ENCODE results near the gene IFNB1. TPM values are rescaled to one million over a fixed set of nuclear protein-coding genes. Genes with fewer than 3 reads are reported as not detected.

The IFNB1 gene
- total RNA-seq, 4 donors from 2014 or later, result not detected

DNA sequence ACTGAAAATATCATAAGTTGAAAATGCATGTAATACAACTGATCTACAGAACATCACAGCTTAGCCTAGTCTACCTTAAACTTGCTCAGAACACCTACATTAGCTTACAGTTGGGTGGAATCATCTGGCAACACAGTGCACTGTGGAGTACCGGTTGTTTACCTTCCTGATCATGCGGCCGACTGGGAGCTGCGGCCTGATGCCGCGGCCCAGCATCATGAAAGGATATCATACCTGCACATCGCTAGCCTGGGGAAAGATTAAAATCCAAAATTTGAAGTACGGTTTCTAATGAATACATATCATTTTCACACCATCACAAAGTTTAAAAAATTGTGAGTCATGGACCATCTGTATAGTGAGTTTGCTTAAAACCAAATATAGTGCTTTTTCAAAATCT lies 48.1 kb downstream of the IFNB1 start:
- H3K4me3 ChIP-seq (ENCODE audit: low read depth, poor library complexity, severe bottlenecking), result no peak overlapping the region
- WGBS, 2 donors, result 73 to 78% methylated on average over 8 of the region's 8 CpGs
- intact Hi-C loops (cut with DNase I; ENCODE audit: low total_unique reads), result no loop called here
- TF ChIP-seq POLR2A (IDR thresholded peaks at IDR 0.05), result no peak
- TF ChIP-seq, protein P1, sequence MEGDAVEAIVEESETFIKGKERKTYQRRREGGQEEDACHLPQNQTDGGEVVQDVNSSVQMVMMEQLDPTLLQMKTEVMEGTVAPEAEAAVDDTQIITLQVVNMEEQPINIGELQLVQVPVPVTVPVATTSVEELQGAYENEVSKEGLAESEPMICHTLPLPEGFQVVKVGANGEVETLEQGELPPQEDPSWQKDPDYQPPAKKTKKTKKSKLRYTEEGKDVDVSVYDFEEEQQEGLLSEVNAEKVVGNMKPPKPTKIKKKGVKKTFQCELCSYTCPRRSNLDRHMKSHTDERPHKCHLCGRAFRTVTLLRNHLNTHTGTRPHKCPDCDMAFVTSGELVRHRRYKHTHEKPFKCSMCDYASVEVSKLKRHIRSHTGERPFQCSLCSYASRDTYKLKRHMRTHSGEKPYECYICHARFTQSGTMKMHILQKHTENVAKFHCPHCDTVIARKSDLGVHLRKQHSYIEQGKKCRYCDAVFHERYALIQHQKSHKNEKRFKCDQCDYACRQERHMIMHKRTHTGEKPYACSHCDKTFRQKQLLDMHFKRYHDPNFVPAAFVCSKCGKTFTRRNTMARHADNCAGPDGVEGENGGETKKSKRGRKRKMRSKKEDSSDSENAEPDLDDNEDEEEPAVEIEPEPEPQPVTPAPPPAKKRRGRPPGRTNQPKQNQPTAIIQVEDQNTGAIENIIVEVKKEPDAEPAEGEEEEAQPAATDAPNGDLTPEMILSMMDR (IDR thresholded peaks at IDR 0.05), result no peak
- no peak for DNase-seq (ENCODE audit: low spot score in 2 of 2)

DNA sequence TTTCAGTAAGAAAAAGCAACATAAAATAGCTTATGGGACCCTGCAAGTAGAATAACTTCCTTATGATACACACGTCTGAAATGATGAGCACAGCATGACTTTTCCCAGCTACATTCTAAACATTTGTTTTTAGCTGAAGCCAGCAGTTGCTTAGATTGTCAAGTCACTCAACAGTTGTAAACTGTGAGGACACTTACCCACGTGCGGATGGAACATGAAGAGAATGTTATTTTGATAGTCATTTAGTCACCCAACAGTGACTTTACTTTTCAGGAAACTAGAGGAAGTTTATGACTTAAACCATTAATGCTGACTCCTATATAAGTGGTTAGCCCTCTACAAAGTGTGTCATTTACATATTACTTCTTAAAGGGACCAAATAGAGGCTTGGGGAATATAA lies 49.3 kb downstream of the IFNB1 start:
- TF ChIP-seq POLR2A (IDR thresholded peaks at IDR 0.05), result no peak
- TF ChIP-seq, protein P1 (IDR thresholded peaks at IDR 0.05), result no peak
- intact Hi-C loops (cut with DNase I; ENCODE audit: low total_unique reads), result no loop called here
- 51 to 58% methylated on average over 3 of the region's 3 CpGs for WGBS, 2 donors

DNA sequence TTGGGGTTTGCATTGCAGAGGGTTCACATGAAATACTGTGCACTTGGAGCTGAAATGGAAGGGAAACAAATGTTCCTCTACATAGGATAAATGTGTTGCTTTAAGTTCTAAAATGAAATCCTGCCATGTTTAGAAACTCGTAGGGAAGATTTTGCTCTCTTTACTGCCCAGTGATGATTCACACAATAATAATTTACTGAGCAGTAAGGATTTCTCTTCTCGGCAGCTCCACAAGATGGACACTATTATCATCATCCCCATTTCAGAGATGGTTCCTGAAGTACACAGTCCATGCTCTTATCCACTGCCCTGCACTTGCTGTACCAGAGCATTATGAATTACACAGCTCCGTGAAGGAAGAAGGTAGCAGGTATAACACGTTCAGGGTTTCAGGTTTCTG lies 50.4 kb downstream of the IFNB1 start:
- intact Hi-C loops (cut with DNase I; ENCODE audit: low total_unique reads), result no loop called here
- 68% methylated on average over 4 of the region's 4 CpGs for WGBS, 2 donors
- TF ChIP-seq POLR2A (IDR thresholded peaks at IDR 0.05), result no peak
- TF ChIP-seq, protein P1 (IDR thresholded peaks at IDR 0.05), result no peak
- no peak overlapping the region for H3K4me3 ChIP-seq (ENCODE audit: low read depth, poor library complexity, severe bottlenecking)
- no peak for DNase-seq (ENCODE audit: low spot score in 2 of 2)

More for the DNA sequence above, 49.3 kb downstream of the IFNB1 start:
- no peak overlapping the region for H3K4me3 ChIP-seq (ENCODE audit: low read depth, poor library complexity, severe bottlenecking)
- no peak for DNase-seq (ENCODE audit: low spot score in 2 of 2)

Other genes with a start within 250 kb of the IFNB1 start
- gene HACD4, start 46.3 kb downstream of the IFNB1 start, total RNA-seq, result 1 to 10 TPM; 1.0 to 3.8 (median 2.8) TPM
- not detected for gene IFNW1, start 63.9 kb upstream of the IFNB1 start, total RNA-seq
- gene IFNA21, start 88.7 kb upstream of the IFNB1 start, total RNA-seq, result not detected
- not detected for gene IFNA4, start 109.6 kb upstream of the IFNB1 start, total RNA-seq
- gene IFNA7, start 124.3 kb upstream of the IFNB1 start, total RNA-seq, result not detected
- gene IFNA10, start 129.2 kb upstream of the IFNB1 start, total RNA-seq, result not detected
- gene IFNA16, start 139.4 kb upstream of the IFNB1 start, total RNA-seq, result not detected
- not detected for gene IFNA17, start 150.3 kb upstream of the IFNB1 start, total RNA-seq
- gene IFNA14, start 162.1 kb upstream of the IFNB1 start, total RNA-seq, result not detected
- gene IFNA5, start 227.4 kb upstream of the IFNB1 start, total RNA-seq, result not detected

Data from lower leg skin (tissue), 4 donors.